Stimulated activated CD4-positive, alpha-beta T cell treated with anti-CD3 and anti-CD28 coated beads, Interleukin-12 subunit alpha, Interleukin-12 subunit beta, amount 100 ng/mL, for 24 hours (primary cell): ENCODE data around the gene RNH1.
A peak's percentile ranks its signal among the peaks of the same experiment; 100 is the strongest.
"Not testable (repeated sequence)": the region's sequence is repeated elsewhere in the genome, so short reads cannot be mapped to it uniquely, and the experiment has no call there.

Experiments
- DNase-seq, 2 experiments: peaks; one replicate each; pipeline ENCODE4 v3.0.0-alpha.2; 2020; ENCODE audit warnings: low read depth in 2 of 2

Gene RNH1

GRCh38 chr11:520428-521176 lies 13.6 kb upstream of the RNH1 start:
- DNase-seq = no peak

DNA sequence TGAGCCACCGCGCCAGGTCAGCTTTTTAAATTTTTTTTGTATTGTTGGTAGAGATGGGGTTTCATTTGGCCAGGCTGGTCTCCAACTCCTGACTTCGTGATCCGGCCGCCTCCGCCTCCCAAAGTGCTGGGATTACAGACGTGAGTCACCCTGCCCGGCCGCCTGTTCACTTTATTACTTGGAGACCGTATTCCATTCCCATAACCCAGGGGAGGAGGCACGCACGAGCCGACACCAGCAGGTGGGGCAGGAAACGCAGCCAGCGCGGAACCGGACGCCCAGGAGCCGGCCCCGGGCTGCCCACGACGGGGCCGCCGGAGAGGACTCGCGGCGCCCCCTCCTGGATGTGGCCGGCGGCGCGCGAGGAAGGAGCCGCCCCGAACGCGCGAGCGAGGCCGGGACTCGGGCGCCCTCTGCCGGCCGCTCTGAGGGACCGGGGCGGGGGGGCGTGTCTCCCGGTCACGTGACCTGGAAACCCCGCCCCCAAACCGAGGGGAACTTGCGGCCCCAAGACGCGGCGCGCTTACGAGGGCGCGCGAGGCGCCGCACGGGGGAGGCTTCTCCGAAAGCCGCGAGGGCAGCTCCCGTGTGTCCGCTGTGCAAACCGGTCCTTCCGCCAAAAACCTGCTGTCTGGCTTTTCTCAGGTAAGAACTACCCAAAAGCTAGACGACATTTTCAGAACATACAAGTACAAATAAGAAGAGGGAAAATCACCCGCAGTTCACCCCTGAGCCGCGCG lies 11.6 kb upstream of the RNH1 start:
- DNase-seq = peak; percentile 73 to 77

- DNase-seq = not testable (repeated sequence)
These were observed 10.1 kb upstream of the RNH1 start for GRCh38 chr11:516918-517685.

DNA sequence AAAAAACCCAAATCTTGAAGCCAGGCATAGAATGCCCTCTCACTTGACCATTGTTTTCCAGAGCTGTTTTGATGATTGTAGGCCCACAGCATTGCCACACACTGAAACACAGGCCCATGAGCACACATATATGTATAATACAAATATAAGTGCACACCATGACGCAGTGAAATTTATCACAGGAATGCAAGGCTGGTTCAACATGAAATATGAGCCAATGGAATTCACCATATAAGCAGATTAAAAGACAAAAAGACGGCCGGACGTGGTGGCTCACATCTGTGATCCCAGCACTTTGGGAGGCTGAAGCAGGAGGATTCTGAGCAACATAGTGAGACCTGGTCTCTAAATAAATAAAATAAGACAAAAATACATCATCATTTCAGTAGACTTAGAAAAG lies 9.4 kb upstream of the RNH1 start:
- no peak for DNase-seq

DNA sequence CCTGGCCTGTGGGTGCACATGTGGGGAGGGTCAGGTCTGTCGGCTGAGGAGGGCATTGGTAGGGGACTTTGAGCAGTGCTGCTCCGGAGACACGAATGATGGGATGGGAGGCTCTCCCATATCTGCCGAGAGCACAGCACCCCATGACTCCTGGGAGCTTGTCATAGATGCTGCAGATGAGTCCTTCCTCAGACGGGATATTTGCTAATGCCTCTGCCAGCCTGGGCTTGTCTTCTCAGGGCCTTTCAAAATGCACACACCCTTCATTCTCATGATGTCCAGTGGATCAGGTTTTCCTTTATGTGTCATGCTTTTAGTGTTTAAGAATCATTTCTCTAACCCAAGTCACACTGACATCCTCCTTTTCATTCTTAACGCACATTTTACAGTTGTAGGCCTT lies 8.1 kb upstream of the RNH1 start:
- DNase-seq = no peak

DNA sequence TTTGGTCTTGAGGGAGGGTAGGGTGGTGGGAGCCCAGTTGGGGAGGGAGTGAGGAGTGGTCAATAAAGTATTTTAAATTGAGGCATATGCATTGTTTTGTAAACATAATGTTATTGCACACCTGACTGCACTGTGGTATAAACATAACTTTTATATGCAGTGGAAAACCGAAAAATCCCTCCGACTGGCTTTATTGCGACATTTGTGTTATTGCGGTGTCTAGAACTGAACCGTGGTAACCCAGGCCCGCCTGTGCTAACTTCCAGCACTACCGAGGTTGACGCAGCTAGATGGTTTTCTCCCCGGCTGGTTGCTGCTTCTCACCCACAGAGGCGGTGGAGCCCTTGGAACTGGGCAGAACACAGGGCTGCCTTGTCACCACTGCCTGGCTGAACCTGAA lies 7.6 kb upstream of the RNH1 start:
- DNase-seq = no peak

DNA sequence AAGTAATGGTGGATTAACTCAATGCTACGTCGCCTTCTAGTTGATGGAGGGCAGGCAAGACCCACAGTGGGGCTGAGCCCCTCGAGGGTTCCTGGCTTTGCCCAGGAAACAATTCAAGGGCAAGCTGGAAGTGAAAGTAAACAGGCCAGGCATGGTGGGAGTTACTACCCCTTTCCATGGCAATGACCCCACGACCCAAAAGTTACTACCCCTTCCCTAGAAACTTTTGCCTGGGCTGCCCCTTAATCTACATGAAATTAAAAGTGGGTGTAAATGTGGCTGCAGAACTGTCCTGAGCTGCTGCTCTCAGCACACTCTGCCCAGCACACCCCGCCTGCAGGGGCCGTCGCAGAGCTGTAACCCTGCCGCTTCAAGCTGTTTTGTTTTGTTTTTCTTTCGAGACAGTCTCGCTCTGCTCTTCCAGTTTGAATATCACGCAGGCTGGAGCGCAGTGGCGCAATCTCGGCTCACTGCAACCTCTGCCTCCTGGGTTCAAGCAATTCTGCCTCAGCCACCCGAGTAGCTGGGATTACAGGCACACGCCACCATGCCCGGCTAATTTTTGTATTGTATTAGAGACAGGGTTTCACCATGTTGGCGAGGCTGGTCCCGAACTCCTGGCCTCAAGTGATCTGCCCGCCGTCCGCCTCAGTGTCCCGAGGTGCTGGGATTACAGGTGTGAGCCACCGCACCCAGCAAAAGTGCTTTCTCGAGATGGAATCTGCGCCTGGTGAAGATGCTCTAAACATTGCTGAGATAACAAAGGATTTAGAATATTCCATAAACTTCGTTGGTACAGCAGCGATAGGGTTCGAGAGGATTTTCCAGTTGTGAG lies 5.9 kb upstream of the RNH1 start:
- no peak for DNase-seq

- DNase-seq = no peak
These were observed 1.9 kb upstream of the RNH1 start for GRCh38 chr11:508956-509355.

DNA sequence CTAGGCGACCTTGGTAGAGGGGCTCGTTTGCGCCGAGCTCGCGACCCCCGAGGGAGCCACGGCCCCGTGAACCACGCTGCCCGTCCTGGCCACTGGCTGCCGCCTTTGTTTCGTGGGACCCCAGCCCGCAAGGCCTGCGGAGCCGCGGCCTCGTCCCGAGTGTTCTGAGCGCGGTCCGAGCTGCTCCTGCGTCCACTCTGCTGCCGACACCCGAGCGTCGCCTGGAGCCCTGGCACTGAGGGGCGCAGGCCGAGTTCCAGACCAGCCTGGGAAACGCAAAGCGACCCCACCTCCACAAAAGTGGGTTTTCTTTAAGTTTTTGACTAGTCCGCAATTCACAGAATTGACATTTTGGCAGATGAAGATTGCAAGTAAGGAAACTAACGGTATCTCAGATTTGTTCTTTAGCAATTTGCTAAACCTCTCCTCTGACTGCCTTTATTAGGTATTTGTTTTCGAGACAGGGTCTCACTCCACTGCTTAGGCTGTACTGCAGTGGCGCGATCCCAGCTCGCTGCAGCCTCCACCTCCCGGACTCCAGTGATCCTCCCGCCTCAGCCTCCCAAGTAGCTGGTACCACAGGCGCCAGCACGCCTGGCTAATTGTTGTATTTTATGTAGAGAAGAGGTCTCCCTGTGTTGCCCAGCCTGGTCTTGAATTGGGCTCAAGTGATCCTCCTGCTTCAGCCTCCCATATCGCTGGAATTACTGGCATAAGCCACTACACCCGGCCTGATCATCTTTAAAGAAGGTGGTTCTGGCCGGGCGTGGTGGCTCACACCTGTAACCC lies 879 bp upstream of the RNH1 start:
- no peak for DNase-seq

- DNase-seq = peak; percentile 96 to 97
These were observed 626 bp downstream of the RNH1 start for GRCh38 chr11:506238-506994.

DNA sequence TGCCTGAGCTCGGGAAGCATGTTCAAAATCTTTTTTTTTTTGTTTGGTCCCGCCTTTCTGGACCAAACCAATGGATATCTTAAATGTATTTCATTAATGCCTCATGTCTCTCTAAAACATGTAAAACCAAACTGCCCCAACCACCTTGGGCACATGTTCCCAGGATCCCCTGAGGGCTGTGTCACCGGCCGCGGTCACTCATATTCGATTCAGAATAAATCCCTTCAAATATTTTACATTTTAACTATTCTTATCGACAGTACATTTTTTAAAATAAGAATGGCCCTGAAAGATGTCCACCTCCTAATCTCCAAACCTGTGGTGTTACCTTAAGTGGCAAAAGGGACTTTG lies 2.1 kb downstream of the RNH1 start:
- no peak for DNase-seq

DNA sequence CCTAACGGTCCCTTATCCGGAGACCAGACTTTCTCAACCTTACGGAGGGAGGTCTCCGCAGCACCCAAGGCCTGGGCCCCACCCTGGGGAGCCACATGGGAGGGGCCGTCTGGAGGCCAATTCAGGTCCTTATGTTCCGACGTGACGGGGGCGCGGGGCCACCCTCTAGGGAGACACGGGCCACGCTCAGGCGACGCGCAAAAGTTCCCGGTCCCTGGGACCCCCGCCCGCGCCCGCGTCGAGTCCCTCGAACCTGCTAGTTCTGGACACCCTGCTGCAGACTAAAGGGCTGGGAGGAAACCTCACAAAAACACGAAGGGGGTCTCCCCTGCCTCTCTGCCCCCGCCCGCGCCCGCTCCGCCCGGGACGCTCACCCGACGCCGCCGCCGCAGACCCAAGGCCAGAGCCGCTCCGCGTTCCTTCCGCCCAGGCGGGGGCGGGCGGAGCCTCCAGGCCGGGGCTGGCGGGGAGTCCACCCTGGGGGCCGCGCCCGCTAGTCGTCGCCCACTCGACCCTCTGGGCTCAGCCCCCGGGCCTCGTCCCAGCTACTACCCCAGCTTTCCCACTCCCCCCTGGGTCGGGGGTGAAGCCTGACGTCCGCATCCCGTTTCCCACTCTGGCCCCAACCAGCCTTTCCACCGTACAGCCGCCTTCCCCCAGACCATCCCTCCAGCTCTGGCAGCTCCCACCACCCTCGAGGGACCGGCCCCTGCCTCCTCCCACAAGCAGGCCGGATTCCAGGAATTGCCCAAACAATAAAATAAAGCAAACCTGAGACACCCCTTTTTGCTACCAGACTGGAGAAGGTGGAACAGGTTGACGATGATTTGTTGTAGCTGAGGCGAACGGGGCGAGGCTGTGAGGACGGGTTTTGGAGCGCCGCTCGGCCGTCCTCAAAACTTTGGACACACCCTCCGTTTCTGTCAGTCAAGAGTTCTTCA lies 2.7 kb downstream of the RNH1 start:
- DNase-seq = no peak

DNA sequence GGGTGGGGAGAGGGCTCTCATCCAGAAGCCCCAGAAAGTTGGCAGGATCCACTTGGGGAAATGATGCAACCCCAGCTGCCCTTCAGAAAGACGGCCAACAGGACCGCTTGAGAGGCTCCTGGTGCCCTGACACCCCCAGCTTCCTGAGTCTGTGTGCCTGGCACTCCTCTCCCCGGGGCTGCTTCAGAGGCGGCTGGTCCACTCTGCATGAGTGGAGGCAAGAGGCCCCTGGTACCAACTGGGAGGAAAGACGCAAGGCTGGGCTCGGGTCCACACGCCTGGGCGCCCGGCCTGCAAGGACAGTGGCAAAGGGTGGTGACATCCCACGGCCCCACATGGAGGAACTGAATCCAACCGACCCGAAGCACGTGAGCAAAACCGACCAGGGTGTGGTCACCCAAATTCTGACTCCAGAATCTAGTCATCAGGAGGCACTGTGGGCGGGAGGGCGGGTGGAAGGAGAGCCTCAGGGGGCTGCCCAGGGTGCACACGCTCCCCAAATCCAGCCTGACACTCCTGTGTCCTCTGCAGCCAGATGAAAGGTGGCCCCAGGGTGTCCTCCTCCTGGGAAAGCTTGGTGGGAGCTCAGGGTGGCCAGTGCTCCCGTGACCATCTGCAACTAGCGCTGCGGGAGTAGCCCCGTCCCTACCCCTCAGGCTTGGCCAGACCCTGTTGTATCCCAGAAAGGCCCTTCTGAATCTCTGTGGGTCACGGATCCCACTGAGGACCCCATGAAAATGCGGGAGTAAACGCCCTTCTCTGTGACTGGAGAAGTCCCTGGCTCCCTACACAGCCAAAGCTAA lies 3.7 kb downstream of the RNH1 start:
- no peak for DNase-seq

- no peak for DNase-seq
These were observed 4.5 kb downstream of the RNH1 start for GRCh38 chr11:502288-503178.

DNA sequence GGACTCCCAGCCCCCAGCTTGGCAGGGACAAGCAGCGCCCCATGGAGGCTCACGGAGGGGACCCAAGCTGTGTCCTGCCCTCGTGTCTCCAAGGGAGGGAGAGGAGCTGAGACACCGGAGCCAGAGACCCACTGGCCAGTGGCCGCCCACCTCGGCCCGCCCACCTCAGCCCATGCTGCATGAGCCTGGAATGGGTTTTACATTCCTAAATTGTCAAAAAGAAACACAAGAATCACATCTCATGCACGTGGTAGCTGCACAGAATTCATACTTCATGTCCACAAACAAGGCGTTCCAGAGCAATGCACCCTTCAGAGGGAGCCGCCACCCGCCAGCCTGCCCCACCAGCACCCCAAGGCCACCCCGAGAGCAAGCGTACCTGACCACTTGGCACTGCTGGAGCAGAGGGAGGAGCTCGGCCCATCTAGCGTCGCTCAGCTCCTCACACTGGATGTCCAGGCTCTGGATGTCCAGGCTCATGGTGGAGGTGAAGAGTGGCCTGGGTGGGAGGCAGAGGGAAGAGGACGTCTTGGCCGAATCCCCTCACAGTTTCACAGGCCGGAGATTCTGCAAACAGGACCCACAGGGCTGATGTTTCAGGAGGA lies 5.3 kb downstream of the RNH1 start:
- no peak for DNase-seq

DNA sequence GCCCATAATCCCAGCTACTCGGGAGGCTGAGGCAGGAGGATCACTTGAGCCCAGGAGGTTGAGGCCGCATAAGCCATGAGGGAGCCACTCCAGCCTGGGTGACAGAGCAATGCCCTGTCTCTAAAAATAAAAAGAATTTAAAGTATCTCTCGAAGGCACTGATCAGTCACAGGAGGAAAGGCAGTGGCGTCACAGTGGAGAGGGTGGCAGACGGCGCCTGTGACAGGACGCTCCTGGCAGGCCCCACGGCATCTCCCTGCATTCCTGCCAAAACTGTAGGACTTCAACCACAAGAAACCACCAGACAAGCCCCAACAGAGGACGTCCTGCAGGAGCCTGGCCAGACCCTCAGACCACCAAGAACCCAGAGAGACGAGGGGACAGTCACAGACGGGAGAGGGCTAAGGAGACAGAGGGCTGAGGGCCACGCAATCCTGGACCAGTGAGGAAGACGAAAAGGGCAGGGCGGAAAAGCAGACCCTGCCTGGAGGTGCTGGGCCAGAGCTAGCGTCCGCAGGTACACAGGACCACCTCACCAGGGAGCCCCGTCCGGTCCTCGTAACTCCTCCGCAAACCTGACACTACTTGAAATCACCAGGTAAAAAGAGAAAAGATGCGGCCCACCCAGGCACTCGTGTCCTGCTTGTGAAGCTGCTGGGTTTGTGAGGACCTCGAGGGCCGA lies 5.9 kb downstream of the RNH1 start:
- DNase-seq = no peak
